HG02763 (cell line): ENCODE measurements around the gene LYAR.
"Not testable (repeated sequence)": the region's sequence is repeated elsewhere in the genome, so short reads cannot be mapped to it uniquely, and the experiment has no call there.

ENCODE experiments used
- ATAC-seq: cut with Tn5 transposase; IDR thresholded peaks from one replicate; pipeline ENCODE4 v1.9.1; 2021; ENCODE audit warnings: mild to moderate bottlenecking, moderate library complexity; ENCODE audit not compliant: unreplicated experiment

The LYAR gene

GRCh38 chr4:4267981-4268380 is 22.0 kb downstream of the LYAR start:
- no peak for ATAC-seq

- no peak for ATAC-seq
These were observed 29.7 kb downstream of the LYAR start for GRCh38 chr4:4260185-4260751.

DNA sequence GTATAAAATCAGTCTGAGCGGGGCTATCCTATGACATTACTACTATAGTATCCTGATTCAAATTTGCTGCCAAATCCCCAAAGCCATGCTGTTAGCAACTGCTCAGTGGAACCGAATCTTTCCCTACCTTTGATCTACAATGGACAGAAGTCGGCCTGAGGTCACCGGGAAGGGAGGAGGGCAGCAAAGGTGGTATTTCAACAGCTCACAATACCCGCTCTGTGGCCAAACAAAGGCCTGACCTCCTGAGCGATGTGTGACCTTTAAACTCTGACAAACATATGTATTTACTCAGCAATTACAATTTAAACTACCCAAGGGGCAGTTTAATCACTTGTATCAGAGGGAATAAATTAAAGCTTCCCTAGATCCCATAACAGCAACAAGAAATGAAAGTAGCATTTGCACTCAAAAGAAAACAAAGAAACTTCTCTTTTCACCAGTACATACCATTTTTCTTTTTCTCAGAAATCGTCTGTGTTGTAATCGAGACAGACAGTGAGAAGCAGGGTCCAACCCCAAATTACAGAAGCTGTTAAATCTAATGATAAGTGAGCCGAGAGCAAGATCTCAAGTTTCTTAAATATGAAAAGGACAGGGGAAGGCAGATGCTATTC is 30.4 kb downstream of the LYAR start:
- no peak for ATAC-seq

GRCh38 chr4:4257705-4258104 is 32.2 kb downstream of the LYAR start:
- not testable (repeated sequence) for ATAC-seq

GRCh38 chr4:4256799-4257198 is 33.2 kb downstream of the LYAR start:
- ATAC-seq: no peak

DNA sequence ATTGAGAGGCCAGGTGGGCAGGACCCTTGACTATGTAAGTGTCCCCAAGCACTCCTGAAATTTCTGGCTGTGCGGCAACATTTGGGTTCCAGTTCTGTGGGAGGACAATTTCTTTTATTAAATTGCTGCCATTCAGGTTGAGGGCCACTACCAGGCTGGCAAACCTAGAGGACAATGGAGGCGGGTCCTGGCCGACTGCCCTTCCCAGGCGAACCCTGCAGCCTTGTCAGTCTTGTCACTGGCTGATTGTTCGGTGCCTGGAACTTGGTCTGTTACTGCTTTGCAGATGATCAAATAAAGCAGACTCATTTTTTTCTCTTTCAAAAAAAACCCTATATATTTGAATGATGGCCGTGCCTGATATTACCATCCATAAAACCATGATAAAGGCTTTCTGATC is 35.3 kb downstream of the LYAR start:
- ATAC-seq: no peak

- no peak for ATAC-seq
These were observed 35.8 kb downstream of the LYAR start for GRCh38 chr4:4254199-4254598.

DNA sequence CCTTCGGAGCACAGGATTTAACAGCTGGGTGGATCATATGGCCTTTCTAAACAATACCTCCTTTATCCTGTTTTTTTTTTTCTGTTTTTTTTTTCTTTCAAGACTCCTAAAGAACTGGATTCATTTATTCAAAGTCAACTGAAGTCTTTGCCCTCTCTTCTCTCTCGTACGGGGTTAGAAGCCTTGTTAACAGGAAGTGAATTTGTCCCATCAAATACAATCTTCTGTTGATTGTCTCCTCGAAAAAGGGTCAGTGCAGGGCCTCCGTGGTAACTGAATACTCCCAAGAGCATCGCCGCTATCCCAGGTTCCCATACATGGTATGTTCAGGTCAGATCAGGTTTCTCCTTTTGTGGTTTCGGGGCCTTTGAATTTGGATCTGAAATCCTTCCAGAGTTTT is 40.1 kb downstream of the LYAR start:
- ATAC-seq: no peak

DNA sequence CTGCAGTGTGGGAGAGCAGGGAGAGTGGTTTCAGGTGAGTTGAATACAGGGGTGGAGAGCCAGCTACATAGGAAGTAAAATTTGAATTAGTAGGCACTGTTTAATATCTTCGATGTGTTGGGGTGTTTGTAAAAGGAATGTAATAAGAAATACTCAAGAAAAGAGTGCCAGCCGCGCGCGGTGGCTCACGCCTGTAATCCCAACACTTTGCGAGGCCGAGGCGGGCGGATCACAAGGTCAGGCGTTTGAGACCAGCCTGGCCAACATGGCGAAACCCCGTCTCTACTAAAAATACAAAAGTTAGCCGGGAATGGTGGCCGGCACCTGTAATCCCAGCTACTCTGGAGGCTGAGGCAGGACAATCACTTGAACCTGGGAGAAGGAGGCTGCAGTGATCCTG is 40.6 kb downstream of the LYAR start:
- ATAC-seq: not testable (repeated sequence)

GRCh38 chr4:4248885-4249203 is 41.1 kb downstream of the LYAR start:
- ATAC-seq: no peak

DNA sequence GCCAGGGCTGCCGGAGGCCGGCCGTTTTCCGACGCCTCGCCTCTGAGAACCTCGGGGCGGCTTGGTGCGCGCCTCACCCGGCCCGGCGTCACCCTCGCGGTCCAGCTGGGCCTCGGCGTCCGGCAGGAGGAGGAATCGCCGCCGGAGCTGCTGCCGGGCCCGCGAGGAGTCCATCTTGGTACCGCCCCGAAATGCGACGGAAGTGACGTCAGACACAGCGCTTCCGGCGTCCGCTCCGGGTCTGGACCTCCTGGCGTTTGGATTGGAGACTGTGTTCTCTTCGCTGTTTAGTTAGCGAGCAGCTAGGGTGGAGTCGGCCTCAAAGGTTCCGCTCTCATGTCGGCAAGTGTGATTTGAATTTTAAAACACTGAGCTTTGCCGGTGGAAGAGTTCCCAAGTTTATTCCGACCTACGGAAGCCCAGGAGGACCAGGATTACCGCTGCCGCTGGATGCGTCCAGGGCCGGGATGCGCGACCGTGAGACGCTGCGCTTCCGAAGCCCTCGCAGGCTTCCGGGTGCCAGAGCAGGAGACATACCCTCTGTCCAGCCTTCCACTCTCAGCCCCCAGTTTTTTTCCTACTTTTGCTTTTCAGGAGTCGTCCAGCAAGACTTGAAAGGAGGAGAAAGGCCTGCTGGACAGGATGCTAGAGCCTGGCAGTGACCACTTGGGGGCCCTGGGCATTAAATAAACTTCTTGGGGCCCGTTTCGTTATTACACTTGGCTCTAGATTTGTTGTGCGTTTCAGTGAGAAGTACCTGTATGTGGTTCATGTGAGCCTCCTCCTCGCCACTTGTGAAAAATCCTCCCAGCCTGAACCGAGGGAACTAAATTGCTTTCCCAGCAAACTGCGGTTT is 41.7 kb downstream of the LYAR start, which contains the start of gene TMEM128:
Gene TMEM128 (minus strand): TSS at position 195 of the 856 bp plus-strand sequence. CDS start 21 bp downstream, at position 174.
- ATAC-seq: peak; percentile 96

- ATAC-seq: no peak
These were observed 42.3 kb downstream of the LYAR start for GRCh38 chr4:4247696-4248028.

DNA sequence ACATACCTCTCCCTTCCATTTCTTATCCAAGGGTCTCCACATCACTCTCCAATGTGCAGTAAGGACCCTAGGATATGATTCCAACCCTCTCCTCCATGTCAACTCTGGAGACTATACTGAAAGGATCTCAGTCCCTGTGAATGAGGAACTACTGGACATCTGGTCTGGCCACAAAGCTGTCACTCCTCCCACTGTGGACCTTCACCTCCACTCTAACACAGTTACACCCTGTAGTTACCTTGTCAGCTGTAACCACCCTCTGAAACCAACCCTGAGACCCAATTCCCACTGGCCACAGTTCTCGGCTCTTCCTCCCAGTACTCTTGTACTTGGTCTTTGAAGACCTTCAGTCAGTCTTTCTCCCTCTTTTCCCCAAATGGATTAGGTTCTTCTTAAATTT is 44.8 kb downstream of the LYAR start:
- ATAC-seq: no peak

GRCh38 chr4:4239551-4239950 is 50.4 kb downstream of the LYAR start:
- ATAC-seq: not testable (repeated sequence)

GRCh38 chr4:4233610-4234009 is 56.3 kb downstream of the LYAR start:
- ATAC-seq: no peak

DNA sequence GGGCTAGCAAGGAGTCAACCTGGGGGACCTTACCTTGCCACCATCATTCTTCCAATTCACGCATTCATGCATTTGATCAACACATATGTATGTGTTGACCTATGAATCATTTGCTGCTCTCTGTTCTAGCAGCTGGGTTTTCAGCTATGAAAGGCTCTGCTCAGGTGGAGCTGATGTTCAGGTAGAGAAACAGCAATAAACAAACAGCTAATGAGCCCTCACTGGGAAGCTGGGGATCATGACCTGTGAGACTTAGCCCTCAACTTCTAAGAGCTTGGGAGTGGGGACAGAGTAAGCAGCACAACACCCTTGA is 61.6 kb downstream of the LYAR start:
- ATAC-seq: no peak

GRCh38 chr4:4227510-4228355 is 62.2 kb downstream of the LYAR start:
- no peak for ATAC-seq

GRCh38 chr4:4226606-4227438 is 63.1 kb downstream of the LYAR start, which contains the start of gene OTOP1:
Gene OTOP1 (minus strand): TSS chr4:4226929. CDS start chr4:4226864, 65 bp downstream.
- ATAC-seq: no peak

- ATAC-seq: no peak
These were observed 63.9 kb downstream of the LYAR start for GRCh38 chr4:4225915-4226605.
